ENCODE results near the gene LSAMP. TPM values are rescaled to one million over a fixed set of nuclear protein-coding genes. Genes with fewer than 3 reads are reported as not detected.

The LSAMP gene
- total RNA-seq, 1 donor from 2014 or later: 3.7 TPM

DNA sequence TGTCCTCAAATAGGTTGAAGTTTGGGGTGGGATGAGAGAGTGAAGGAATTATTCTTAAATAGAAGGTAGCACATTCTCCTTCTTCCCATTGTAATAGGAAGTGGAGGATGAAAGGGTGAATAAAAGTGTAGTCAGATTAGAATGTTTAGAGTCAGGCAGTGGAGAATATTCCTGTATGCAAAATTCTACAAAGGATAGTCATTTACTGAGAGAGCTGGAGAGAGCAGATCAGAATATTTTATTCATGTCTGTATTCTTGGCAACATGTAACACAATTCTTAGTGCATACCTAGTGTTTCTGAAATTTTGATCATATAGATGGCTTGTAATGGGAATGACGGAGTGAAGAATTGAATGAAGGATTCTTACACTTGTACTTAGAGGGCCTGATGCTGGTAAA, 139.1 kb downstream of the LSAMP start:
- Histone ChIP-seq H3K9ac (ENCODE audit: low read depth in 1 of 3, low read length in 3 of 3) (no peak overlapping the region), H3K36me3 (ENCODE audit: control insufficient read depth in 3 of 3, insufficient read depth in 3 of 3, low read length in 3 of 3) (no peaks in the 10 kb centered on the region), H3K27ac (ENCODE audit: low read depth, low read length) (no peak overlapping the region), H3K27me3 (ENCODE audit: control insufficient read depth in 3 of 3, insufficient read depth in 3 of 3, low read length in 3 of 3) (no peaks in the 10 kb centered on the region), H3K9me3 (ENCODE audit: control insufficient read depth in 3 of 3, low read length in 3 of 3) (no peaks in the 10 kb centered on the region), H3K4me1 (ENCODE audit: control insufficient read depth in 3 of 3, insufficient read depth in 3 of 3, low read length in 3 of 3) (no peaks in the 10 kb centered on the region), H3K4me3 (ENCODE audit: low read length in 3 of 3) (no peak overlapping the region)

DNA sequence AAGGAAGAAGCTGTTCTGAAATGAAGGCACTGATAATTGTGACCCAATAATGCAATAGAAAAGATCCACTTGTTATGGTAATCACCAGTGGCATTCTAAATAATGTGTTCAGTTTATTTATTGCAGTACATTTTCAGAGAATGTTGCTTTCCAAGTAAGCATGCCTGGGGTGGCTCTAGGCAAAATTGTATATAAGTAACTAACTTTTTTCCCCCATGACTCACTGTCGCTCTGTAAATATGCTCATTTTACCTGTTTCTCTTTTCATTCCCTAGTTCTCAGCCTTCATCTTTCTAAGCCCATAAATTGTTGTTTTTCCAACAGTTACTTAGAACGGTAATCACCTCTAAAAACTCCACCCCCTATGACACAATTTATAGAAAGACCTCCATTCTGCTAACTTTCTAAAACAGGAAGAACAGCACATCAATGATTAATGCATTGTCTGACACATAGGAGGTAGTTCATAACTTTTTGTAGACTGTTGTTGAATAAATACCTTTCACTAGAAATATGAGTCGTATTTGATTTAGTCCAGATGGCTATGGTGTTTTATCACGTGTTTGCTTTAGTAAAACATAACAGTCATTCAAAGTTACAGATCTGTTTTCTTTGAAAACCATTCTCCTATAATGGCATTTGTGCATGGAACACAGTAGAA, 143.1 kb downstream of the LSAMP start:
- no peaks in the 10 kb centered on the region for H3K4me1 ChIP-seq (ENCODE audit: control insufficient read depth in 3 of 3, insufficient read depth in 3 of 3, low read length in 3 of 3)
- H3K4me3 ChIP-seq (ENCODE audit: low read length in 3 of 3): no peak overlapping the region
- no peaks in the 10 kb centered on the region for H3K36me3 ChIP-seq (ENCODE audit: control insufficient read depth in 3 of 3, insufficient read depth in 3 of 3, low read length in 3 of 3)
- no peak overlapping the region for H3K27ac ChIP-seq (ENCODE audit: low read depth, low read length)
- no peak overlapping the region for H3K9ac ChIP-seq (ENCODE audit: low read depth in 1 of 3, low read length in 3 of 3)
- no peaks in the 10 kb centered on the region for H3K9me3 ChIP-seq (ENCODE audit: control insufficient read depth in 3 of 3, low read length in 3 of 3)
- no peaks in the 10 kb centered on the region for H3K27me3 ChIP-seq (ENCODE audit: control insufficient read depth in 3 of 3, insufficient read depth in 3 of 3, low read length in 3 of 3)

DNA sequence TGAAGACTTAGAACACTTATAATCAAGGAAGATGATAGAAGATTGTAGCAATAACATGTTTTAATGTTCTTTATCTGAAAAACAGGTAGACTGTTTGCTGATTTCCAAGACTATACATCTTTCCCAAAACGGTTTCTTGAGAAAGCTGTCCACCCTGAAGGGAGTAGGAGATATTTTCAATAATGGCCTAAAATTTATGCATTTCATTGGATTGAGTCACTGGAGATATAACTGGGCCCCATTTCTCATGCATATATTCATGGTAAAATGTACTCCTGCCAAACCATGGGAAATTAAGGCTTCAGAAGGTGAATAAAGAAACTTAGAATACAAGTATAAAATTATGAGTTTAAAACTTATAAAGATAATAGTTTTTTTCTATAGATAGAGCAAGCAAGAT, 143.9 kb downstream of the LSAMP start:
- H3K27ac ChIP-seq (ENCODE audit: low read depth, low read length): no peak overlapping the region
- no peak overlapping the region for H3K9ac ChIP-seq (ENCODE audit: low read depth in 1 of 3, low read length in 3 of 3)
- no peaks in the 10 kb centered on the region for H3K36me3 ChIP-seq (ENCODE audit: control insufficient read depth in 3 of 3, insufficient read depth in 3 of 3, low read length in 3 of 3)
- H3K9me3 ChIP-seq (ENCODE audit: control insufficient read depth in 3 of 3, low read length in 3 of 3): no peaks in the 10 kb centered on the region
- H3K4me3 ChIP-seq (ENCODE audit: low read length in 3 of 3): no peak overlapping the region
- no peaks in the 10 kb centered on the region for H3K27me3 ChIP-seq (ENCODE audit: control insufficient read depth in 3 of 3, insufficient read depth in 3 of 3, low read length in 3 of 3)
- H3K4me1 ChIP-seq (ENCODE audit: control insufficient read depth in 3 of 3, insufficient read depth in 3 of 3, low read length in 3 of 3): no peaks in the 10 kb centered on the region

- H3K9ac ChIP-seq (ENCODE audit: low read depth in 1 of 3, low read length in 3 of 3): no peak overlapping the region
- no peaks in the 10 kb centered on the region for H3K9me3 ChIP-seq (ENCODE audit: control insufficient read depth in 3 of 3, low read length in 3 of 3)
- no peaks in the 10 kb centered on the region for H3K36me3 ChIP-seq (ENCODE audit: control insufficient read depth in 3 of 3, insufficient read depth in 3 of 3, low read length in 3 of 3)
- no peaks in the 10 kb centered on the region for H3K4me1 ChIP-seq (ENCODE audit: control insufficient read depth in 3 of 3, insufficient read depth in 3 of 3, low read length in 3 of 3)
- no peak overlapping the region for H3K4me3 ChIP-seq (ENCODE audit: low read length in 3 of 3)
- H3K27ac ChIP-seq (ENCODE audit: low read depth, low read length): no peak overlapping the region
- no peaks in the 10 kb centered on the region for H3K27me3 ChIP-seq (ENCODE audit: control insufficient read depth in 3 of 3, insufficient read depth in 3 of 3, low read length in 3 of 3)
These were observed 145.1 kb downstream of the LSAMP start for GRCh38 chr3:116300226-116300625.

DNA sequence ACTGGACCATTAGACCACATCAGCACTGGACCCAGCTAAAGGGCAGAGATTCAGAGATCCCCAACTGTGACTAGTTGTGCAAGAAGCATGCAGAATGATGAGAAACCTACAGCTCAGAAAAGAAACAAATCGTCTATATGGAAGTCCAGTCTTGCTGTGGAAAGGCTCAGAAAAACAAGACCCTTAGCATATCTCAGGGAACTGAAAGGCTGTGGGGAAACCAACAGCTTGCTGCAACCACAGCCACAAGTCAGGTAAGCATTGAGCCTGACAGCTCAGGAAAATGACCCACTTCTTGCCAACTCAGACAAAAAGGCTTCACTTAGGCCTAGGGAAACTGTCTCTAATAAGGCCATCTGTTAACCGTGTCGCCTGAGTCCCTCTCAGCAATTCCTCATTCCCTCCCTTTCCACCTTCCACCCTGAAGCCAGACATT, 145.6 kb downstream of the LSAMP start:
- H3K36me3 ChIP-seq (ENCODE audit: control insufficient read depth in 3 of 3, insufficient read depth in 3 of 3, low read length in 3 of 3): no peaks in the 10 kb centered on the region
- no peaks in the 10 kb centered on the region for H3K4me1 ChIP-seq (ENCODE audit: control insufficient read depth in 3 of 3, insufficient read depth in 3 of 3, low read length in 3 of 3)
- no peak overlapping the region for H3K27ac ChIP-seq (ENCODE audit: low read depth, low read length)
- no peak overlapping the region for H3K4me3 ChIP-seq (ENCODE audit: low read length in 3 of 3)
- H3K27me3 ChIP-seq (ENCODE audit: control insufficient read depth in 3 of 3, insufficient read depth in 3 of 3, low read length in 3 of 3): no peaks in the 10 kb centered on the region
- H3K9ac ChIP-seq (ENCODE audit: low read depth in 1 of 3, low read length in 3 of 3): no peak overlapping the region
- no peaks in the 10 kb centered on the region for H3K9me3 ChIP-seq (ENCODE audit: control insufficient read depth in 3 of 3, low read length in 3 of 3)

- Histone ChIP-seq H3K4me3 (ENCODE audit: low read length in 3 of 3) (no peak overlapping the region), H3K9me3 (ENCODE audit: control insufficient read depth in 3 of 3, low read length in 3 of 3) (no peaks in the 10 kb centered on the region), H3K9ac (ENCODE audit: low read depth in 1 of 3, low read length in 3 of 3) (no peak overlapping the region), H3K27me3 (ENCODE audit: control insufficient read depth in 3 of 3, insufficient read depth in 3 of 3, low read length in 3 of 3) (no peaks in the 10 kb centered on the region), H3K4me1 (ENCODE audit: control insufficient read depth in 3 of 3, insufficient read depth in 3 of 3, low read length in 3 of 3) (no peaks in the 10 kb centered on the region), H3K27ac (ENCODE audit: low read depth, low read length) (no peak overlapping the region), H3K36me3 (ENCODE audit: control insufficient read depth in 3 of 3, insufficient read depth in 3 of 3, low read length in 3 of 3) (no peaks in the 10 kb centered on the region)
These were observed 147.1 kb downstream of the LSAMP start for GRCh38 chr3:116298151-116298550.

GRCh38 chr3:116291141-116291540, 154.1 kb downstream of the LSAMP start:
- H3K4me3 ChIP-seq (ENCODE audit: low read length in 3 of 3): no peak overlapping the region
- H3K9me3 ChIP-seq (ENCODE audit: control insufficient read depth in 3 of 3, low read length in 3 of 3): no peaks in the 10 kb centered on the region
- no peak overlapping the region for H3K27ac ChIP-seq (ENCODE audit: low read depth, low read length)
- no peaks in the 10 kb centered on the region for H3K36me3 ChIP-seq (ENCODE audit: control insufficient read depth in 3 of 3, insufficient read depth in 3 of 3, low read length in 3 of 3)
- H3K27me3 ChIP-seq (ENCODE audit: control insufficient read depth in 3 of 3, insufficient read depth in 3 of 3, low read length in 3 of 3): no peaks in the 10 kb centered on the region
- H3K9ac ChIP-seq (ENCODE audit: low read depth in 1 of 3, low read length in 3 of 3): no peak overlapping the region
- no peaks in the 10 kb centered on the region for H3K4me1 ChIP-seq (ENCODE audit: control insufficient read depth in 3 of 3, insufficient read depth in 3 of 3, low read length in 3 of 3)

GRCh38 chr3:116288485-116288884, 156.8 kb downstream of the LSAMP start:
- no peaks in the 10 kb centered on the region for H3K4me1 ChIP-seq (ENCODE audit: control insufficient read depth in 3 of 3, insufficient read depth in 3 of 3, low read length in 3 of 3)

DNA sequence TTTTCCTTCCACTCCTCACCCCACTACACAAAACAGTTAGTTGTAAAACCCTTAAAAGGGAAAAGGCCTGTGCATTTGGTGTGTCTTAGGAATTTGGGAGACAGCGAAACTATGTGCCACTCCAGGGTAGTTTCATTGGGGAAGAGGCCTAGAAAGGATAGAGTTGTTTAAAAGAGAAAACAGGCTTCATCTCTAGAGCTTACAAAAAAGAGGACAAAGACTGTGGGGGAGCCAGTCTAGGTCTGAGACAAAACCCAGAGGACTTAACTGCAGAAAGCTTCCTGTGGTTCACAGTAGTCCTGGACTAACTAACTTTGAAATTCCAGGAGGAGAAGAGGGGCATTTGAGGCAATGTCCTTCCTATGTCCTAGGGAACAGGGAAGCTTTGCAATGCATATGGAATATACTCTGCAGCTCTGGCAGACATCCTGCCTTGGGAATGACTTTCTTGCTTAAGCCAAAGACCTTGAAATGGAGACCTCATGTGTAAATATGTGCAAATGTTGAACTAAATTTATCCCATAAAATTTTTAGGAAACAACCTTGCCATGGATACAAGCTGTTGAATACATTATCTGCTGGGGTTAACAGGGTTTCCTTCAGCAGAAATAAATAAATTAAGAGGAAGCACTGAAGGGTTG, 159.4 kb downstream of the LSAMP start:
- Histone ChIP-seq H3K9ac (ENCODE audit: low read depth in 1 of 3, low read length in 3 of 3) (no peak overlapping the region), H3K27me3 (ENCODE audit: control insufficient read depth in 3 of 3, insufficient read depth in 3 of 3, low read length in 3 of 3) (no peaks in the 10 kb centered on the region), H3K27ac (ENCODE audit: low read depth, low read length) (no peak overlapping the region), H3K4me3 (ENCODE audit: low read length in 3 of 3) (no peak overlapping the region), H3K9me3 (ENCODE audit: control insufficient read depth in 3 of 3, low read length in 3 of 3) (no peaks in the 10 kb centered on the region), H3K4me1 (ENCODE audit: control insufficient read depth in 3 of 3, insufficient read depth in 3 of 3, low read length in 3 of 3) (no peaks in the 10 kb centered on the region), H3K36me3 (ENCODE audit: control insufficient read depth in 3 of 3, insufficient read depth in 3 of 3, low read length in 3 of 3) (no peaks in the 10 kb centered on the region)

More at GRCh38 chr3:116288485-116288884, 156.8 kb downstream of the LSAMP start:
- Histone ChIP-seq H3K27me3 (ENCODE audit: control insufficient read depth in 3 of 3, insufficient read depth in 3 of 3, low read length in 3 of 3) (no peaks in the 10 kb centered on the region), H3K9me3 (ENCODE audit: control insufficient read depth in 3 of 3, low read length in 3 of 3) (no peaks in the 10 kb centered on the region), H3K4me3 (ENCODE audit: low read length in 3 of 3) (no peak overlapping the region), H3K27ac (ENCODE audit: low read depth, low read length) (no peak overlapping the region), H3K9ac (ENCODE audit: low read depth in 1 of 3, low read length in 3 of 3) (no peak overlapping the region), H3K36me3 (ENCODE audit: control insufficient read depth in 3 of 3, insufficient read depth in 3 of 3, low read length in 3 of 3) (no peaks in the 10 kb centered on the region)

- Histone ChIP-seq H3K4me1 (ENCODE audit: control insufficient read depth in 3 of 3, insufficient read depth in 3 of 3, low read length in 3 of 3) (no peaks in the 10 kb centered on the region), H3K27ac (ENCODE audit: low read depth, low read length) (no peak overlapping the region), H3K9ac (ENCODE audit: low read depth in 1 of 3, low read length in 3 of 3) (no peak overlapping the region), H3K9me3 (ENCODE audit: control insufficient read depth in 3 of 3, low read length in 3 of 3) (no peaks in the 10 kb centered on the region), H3K4me3 (ENCODE audit: low read length in 3 of 3) (no peak overlapping the region), H3K27me3 (ENCODE audit: control insufficient read depth in 3 of 3, insufficient read depth in 3 of 3, low read length in 3 of 3) (no peaks in the 10 kb centered on the region), H3K36me3 (ENCODE audit: control insufficient read depth in 3 of 3, insufficient read depth in 3 of 3, low read length in 3 of 3) (no peaks in the 10 kb centered on the region)
These were observed 163.8 kb downstream of the LSAMP start for GRCh38 chr3:116281313-116282143.
